Nephron (organoid): ENCODE results near the gene BCKDHA.

Experiments used
- H3K27ac Mint-ChIP-seq, 3 experiments: 2 replicates each; pipeline ENCODE4 v1.8.0; 2020; ENCODE audit warnings: mixed read lengths in 3 of 3, mild to moderate bottlenecking in 2 of 3, moderate library complexity in 1 of 3
- H3K27me3 Mint-ChIP-seq: 2 replicates; pipeline ENCODE4 v1.8.0; 2021; ENCODE audit warnings: low read depth, mild to moderate bottlenecking, moderate library complexity, mixed read lengths
- H3K36me3 Mint-ChIP-seq: 2 replicates; pipeline ENCODE4 v1.8.0; 2020; ENCODE audit warnings: low read depth, mixed read lengths
- H3K4me1 Mint-ChIP-seq: 2 replicates; pipeline ENCODE4 v1.8.0; 2020; ENCODE audit warnings: mixed read lengths
- H3K4me3 Mint-ChIP-seq, 3 experiments: 2 replicates each; pipeline ENCODE4 v1.8.0; 2020; ENCODE audit warnings: mild to moderate bottlenecking in 3 of 3, mixed read lengths in 3 of 3, moderate library complexity in 2 of 3
- H3K9me3 Mint-ChIP-seq: 2 replicates; pipeline ENCODE4 v1.8.0; 2020; ENCODE audit warnings: mixed read lengths
- CTCF ChIP-seq, 3 experiments: fragments of 200-600 bp; sonication (generic); IDR thresholded peaks; one replicate each; pipeline ENCODE4 v1.5.0; 2021; ENCODE audit warnings: antibody characterized with exemption in 3 of 3; ENCODE audit not compliant: unreplicated experiment in 3 of 3

The BCKDHA gene

DNA sequence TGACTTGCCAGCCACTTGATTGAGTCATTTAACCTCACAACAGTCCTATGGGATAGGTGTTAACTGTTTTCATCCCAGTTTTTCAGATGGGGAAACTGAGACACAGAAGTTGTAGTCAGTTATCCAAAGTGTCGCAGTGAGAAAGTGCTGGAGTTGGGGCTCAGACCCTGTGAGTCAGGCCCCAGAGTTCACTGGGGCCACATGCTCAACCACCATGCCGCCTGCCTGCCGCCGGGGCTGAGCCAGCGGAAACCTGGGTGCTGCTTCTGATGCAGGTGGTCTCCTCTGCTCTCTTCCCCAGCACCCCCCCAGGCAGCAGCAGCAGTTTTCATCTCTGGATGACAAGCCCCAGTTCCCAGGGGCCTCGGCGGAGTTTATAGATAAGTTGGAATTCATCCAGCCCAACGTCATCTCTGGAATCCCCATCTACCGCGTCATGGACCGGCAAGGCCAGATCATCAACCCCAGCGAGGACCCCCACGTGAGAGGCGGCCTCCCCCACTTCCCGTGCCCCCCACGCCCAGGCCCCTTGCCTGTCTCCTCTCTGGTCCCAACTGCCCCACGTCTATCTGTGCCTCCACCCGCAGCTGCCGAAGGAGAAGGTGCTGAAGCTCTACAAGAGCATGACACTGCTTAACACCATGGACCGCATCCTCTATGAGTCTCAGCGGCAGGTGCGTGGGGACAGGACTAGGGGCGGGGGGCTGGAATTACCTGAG lies 12.9 kb downstream of the BCKDHA start:
- Mint-ChIP-seq H3K36me3 (peaks cover 24% of the 10 kb centered on the region), H3K27ac (no peak overlapping the region), H3K27me3 (no peaks in the 10 kb centered on the region), H3K4me1 (peaks cover 25% of the 10 kb centered on the region), H3K4me3 (no peak overlapping the region), H3K9me3 (no peaks in the 10 kb centered on the region)
- TF ChIP-seq CTCF (IDR thresholded peaks at IDR 0.05; ENCODE audit: unreplicated experiment in 3 of 3) = no peak

DNA sequence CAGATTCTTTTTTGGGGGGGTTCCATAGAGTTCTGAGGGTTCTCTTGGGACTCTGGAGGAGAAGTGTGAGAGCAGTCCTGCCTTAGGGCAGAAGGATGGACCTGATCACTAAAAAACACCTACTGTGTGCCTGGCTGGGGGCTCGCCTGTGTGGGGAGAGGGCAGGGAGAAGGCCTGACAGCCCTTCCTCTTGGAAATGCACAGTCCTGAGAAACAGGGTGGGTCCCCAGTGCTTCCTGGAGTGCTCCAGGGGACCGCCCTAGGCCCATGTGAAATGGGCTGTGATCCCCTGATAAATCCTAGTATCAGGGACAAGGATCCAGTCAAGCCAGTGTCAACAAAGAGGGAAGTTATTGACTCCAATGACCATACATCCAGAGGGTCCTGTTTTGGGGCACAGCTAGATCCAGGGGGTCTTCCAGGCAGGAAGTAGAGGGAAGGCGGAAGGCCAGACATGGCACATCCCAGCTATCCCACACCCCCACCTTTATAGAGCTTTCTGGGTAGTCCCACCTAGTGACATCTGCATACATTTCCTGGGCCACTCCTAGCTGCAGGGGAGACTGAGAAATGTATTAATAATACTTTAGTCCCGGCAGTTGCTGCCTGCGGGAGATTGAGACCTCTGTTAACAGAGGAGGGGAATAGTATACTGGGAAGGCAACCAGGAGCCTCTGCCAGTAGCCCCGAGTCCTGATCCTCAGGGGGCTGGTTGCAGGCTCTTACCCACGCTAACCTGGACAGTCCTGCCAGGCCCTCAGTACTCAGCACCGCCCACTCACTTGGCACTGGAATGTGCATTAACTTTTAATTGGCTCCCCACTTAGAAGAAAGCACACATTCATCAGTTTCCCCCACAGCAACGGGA lies 13.7 kb downstream of the BCKDHA start:
- Mint-ChIP-seq H3K9me3 (no peaks in the 10 kb centered on the region), H3K27me3 (no peaks in the 10 kb centered on the region), H3K4me1 (peaks cover 25% of the 10 kb centered on the region), H3K27ac (no peak overlapping the region), H3K36me3 (peaks cover 27% of the 10 kb centered on the region), H3K4me3 (no peak overlapping the region)
- no peak for TF ChIP-seq CTCF (IDR thresholded peaks at IDR 0.05; ENCODE audit: unreplicated experiment in 3 of 3)

DNA sequence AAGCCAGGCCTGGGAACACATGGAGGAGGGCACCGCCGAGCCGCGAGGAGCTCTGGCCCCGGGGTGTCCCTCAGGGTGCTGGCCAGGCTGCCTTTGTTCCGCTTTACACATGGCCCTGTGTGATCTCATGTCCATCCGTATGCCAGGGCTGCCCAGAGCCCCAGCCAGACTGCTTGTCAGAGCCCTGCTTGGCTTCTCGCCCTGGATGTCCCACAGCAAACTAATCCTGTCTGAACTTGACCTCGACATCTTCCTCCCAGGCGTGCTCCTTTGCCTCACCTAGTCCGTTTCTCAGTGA lies 14.3 kb downstream of the BCKDHA start:
- TF ChIP-seq CTCF (IDR thresholded peaks at IDR 0.05; ENCODE audit: unreplicated experiment in 3 of 3) = no peak
- H3K9me3 Mint-ChIP-seq = no peaks in the 10 kb centered on the region
- H3K4me3 Mint-ChIP-seq = no peak overlapping the region
- H3K4me1 Mint-ChIP-seq = peaks cover 25% of the 10 kb centered on the region
- H3K36me3 Mint-ChIP-seq = peaks cover 27% of the 10 kb centered on the region
- H3K27me3 Mint-ChIP-seq = no peaks in the 10 kb centered on the region
- no peak overlapping the region for H3K27ac Mint-ChIP-seq

DNA sequence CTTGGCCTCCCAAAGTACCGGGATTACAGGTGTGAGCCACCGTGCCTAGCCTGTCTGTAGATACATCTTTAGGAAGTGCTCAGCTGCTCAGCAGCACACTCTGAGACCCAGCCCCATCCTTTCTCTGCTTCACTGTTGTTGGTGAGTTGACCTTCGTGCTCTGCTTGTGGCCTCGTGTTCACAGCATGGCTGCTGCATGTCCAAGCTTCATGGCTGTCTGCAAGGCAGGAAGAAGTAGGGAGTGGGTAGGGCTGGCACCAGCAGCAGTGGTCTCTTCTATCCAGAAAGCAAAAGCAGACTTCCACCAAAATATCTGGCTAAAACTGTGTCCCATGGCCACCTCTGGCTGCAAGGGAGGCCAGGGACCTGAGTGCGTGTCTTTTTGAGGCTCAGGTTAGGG lies 15.3 kb downstream of the BCKDHA start:
- Mint-ChIP-seq H3K4me1 (peaks cover 17% of the 10 kb centered on the region), H3K4me3 (no peak overlapping the region), H3K27ac (no peak overlapping the region), H3K36me3 (peaks cover 28% of the 10 kb centered on the region), H3K27me3 (no peaks in the 10 kb centered on the region), H3K9me3 (no peaks in the 10 kb centered on the region)
- no peak for TF ChIP-seq CTCF (IDR thresholded peaks at IDR 0.05; ENCODE audit: unreplicated experiment in 3 of 3)

DNA sequence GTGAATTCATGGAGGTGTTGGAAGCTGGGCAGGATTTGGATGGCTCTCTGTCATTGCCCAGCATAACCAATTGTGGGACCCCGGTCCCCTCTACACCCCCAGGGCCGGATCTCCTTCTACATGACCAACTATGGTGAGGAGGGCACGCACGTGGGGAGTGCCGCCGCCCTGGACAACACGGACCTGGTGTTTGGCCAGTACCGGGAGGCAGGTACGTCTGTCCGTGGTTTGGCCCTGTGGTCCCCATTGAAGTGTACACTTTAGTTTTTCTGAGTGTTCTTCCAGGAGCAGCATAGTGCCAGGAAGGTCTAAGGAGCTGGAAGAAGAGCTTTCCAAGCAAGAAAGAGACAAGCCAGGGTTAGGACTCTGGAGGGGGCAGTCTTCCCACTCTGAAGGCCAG lies 16.3 kb downstream of the BCKDHA start:
- TF ChIP-seq CTCF (IDR thresholded peaks at IDR 0.05; ENCODE audit: unreplicated experiment in 3 of 3) = no peak
- Mint-ChIP-seq H3K4me1 (peaks cover 17% of the 10 kb centered on the region), H3K27me3 (no peaks in the 10 kb centered on the region), H3K27ac (no peak overlapping the region), H3K36me3 (peaks cover 36% of the 10 kb centered on the region), H3K4me3 (no peak overlapping the region), H3K9me3 (no peaks in the 10 kb centered on the region)
